ENCODE results near the gene ARPC3.

DNA sequence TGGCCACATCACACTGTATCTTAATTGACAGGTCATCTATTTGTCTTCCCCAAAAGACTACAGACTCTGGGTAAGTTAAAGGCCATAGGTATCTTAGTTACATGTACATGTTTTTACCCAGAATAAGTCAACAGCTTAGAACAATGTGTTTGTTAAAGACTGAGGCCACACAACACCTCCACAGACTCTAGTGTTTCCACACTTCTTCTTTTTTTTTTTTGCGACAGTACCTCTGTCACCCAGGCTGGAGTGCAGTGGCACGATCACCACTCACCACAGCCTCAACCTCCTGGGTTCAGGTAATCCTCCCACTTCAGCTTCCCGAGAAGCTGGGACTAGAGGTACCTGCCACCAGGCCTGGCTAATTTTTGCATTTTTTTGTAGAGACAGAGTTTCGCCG lies 16.7 kb upstream of the ARPC3 start:
- no peak for TF ChIP-seq CTCF (IDR thresholded peaks at IDR 0.05; ENCODE audit: poor library complexity)
- no peak for TF ChIP-seq EZH2 (IDR thresholded peaks at IDR 0.05; ENCODE audit: borderline replicate concordance)
